A673 (cell line): ENCODE results near the gene EFCAB11. TPM values are rescaled to one million over a fixed set of nuclear protein-coding genes. Genes with fewer than 3 reads are reported as not detected.

Experiments
- BruUV-seq: library from RNA; stranded (reverse); fragments of 400-500 nt; replicated peaks from 2 replicates; lab custom pipeline; 2021; lab: Mats Ljungman, UMichigan
- CTCF ChIA-PET: fragments of 300-600 bp; sonication (Branson Sonifier 250); formaldehyde crosslinking; loops from one replicate; lab custom pipeline; 2022; ENCODE audit warnings: antibody characterized with exemption; lab: Charles Lee
- POLR2A ChIA-PET: fragments of 300-600 bp; sonication (Branson Sonifier 250); formaldehyde crosslinking; loops from one replicate; lab custom pipeline; 2022; ENCODE audit warnings: antibody characterized with exemption; ENCODE audit not compliant: low non-redundant PET; lab: Charles Lee
- DNase-seq: peaks from one replicate; pipeline ENCODE4 v3.0.0-alpha.2; 2015; ENCODE audit warnings: low spot score
- H3K27ac ChIP-seq: fragments of 200-600 bp; sonication (generic); 2 replicates; pipeline ENCODE4 v1.5.1; 2016; ENCODE audit warnings: mixed run types, low read depth, mild to moderate bottlenecking, mixed read lengths, antibody characterized with exemption, low read length; ENCODE audit not compliant: poor library complexity, severe bottlenecking
- H3K27me3 ChIP-seq: fragments of 200-600 bp; sonication (generic); replicated peaks from 2 replicates; pipeline ENCODE4 v1.6.1; 2017; ENCODE audit warnings: mixed run types, low read depth, mild to moderate bottlenecking, mixed read lengths, antibody characterized with exemption, low read length; ENCODE audit not compliant: insufficient read depth, poor library complexity
- H3K36me3 ChIP-seq: fragments of 200-600 bp; sonication (generic); 2 replicates; pipeline ENCODE4 v1.6.1; 2016; ENCODE audit warnings: mixed run types, mild to moderate bottlenecking, mixed read lengths, antibody characterized with exemption, low read length; ENCODE audit not compliant: insufficient read depth, poor library complexity, severe bottlenecking
- H3K4me1 ChIP-seq: fragments of 200-600 bp; sonication (generic); 2 replicates; pipeline ENCODE4 v1.6.1; 2017; ENCODE audit warnings: mixed run types, mild to moderate bottlenecking, mixed read lengths, antibody characterized with exemption, low read length; ENCODE audit not compliant: insufficient read depth, poor library complexity, severe bottlenecking
- H3K4me3 ChIP-seq: fragments of 200-600 bp; sonication (generic); 2 replicates; pipeline ENCODE4 v1.5.1; 2016; ENCODE audit warnings: low read depth, mixed run types, mild to moderate bottlenecking, mixed read lengths, low read length; ENCODE audit not compliant: poor library complexity, severe bottlenecking
- H3K9me3 ChIP-seq: fragments of 200-600 bp; sonication (generic); 2 replicates; pipeline ENCODE4 v1.6.1; 2016; ENCODE audit warnings: mixed run types, low read depth, mild to moderate bottlenecking, mixed read lengths, antibody characterized with exemption, low read length; ENCODE audit not compliant: poor library complexity, severe bottlenecking
- CTCF ChIP-seq: fragments of 300-800, 200-600 bp; sonication (generic); conservative IDR thresholded peaks from 2 replicates; pipeline ENCODE4 v1.5.1; 2017; ENCODE audit warnings: low read depth, mild to moderate bottlenecking, antibody characterized with exemption, low read length, moderate library complexity, mixed read lengths
- EZH2 ChIP-seq: fragments of 200-600 bp; sonication (generic); IDR thresholded peaks from 2 replicates; pipeline ENCODE4 v1.6.1; 2017; ENCODE audit warnings: borderline replicate concordance, low read depth, mild to moderate bottlenecking, mixed read lengths, antibody characterized with exemption, low read length; ENCODE audit not compliant: poor library complexity, severe bottlenecking
- intact Hi-C: fragments of 100-400 bp; cut with micrococcal nuclease; formaldehyde crosslinking; loops from one replicate; pipeline ENCODE4 v1.10.0; 2022; ENCODE audit not compliant: unreplicated experiment
- total RNA-seq: library from RNA; stranded (reverse); gene quantifications from 2 replicates; pipeline ENCODE4 v1.2.3, GENCODE V29; 2021

Gene EFCAB11
- total RNA-seq, 1 experiment from 2014 or later, result 8.4 TPM

GRCh38 chr14:89990218-89990617 lies 35.7 kb upstream of the EFCAB11 start:
- H3K27me3 ChIP-seq, result no peaks in the 10 kb centered on the region
- H3K9me3 ChIP-seq, result no peaks in the 10 kb centered on the region
- no TSS peak for BruUV-seq
- no peak overlapping the region for H3K4me3 ChIP-seq
- no peak overlapping the region for H3K27ac ChIP-seq
- intact Hi-C loops, result no loop called here
- no peak for TF ChIP-seq CTCF
- no peak for TF ChIP-seq EZH2
- DNase-seq, result no peak
- CTCF ChIA-PET, result no interaction called here
- H3K36me3 ChIP-seq, result peaks cover 42% of the 10 kb centered on the region
- H3K4me1 ChIP-seq, result no peaks in the 10 kb centered on the region
- POLR2A ChIA-PET, result no interaction called here

- H3K27ac ChIP-seq, result no peak overlapping the region
- ChIA-PET POLR2A (interaction anchor here (0.7 kb wide), 1 partner anchor 422 kb away, joined by 4 read pairs; no protein-coding TSS in a partner anchor), CTCF (no interaction called here)
- H3K27me3 ChIP-seq, result no peaks in the 10 kb centered on the region
- peaks cover 39% of the 10 kb centered on the region for H3K36me3 ChIP-seq
- intact Hi-C loops, result no loop called here
- DNase-seq, result no peak
- no TSS peak for BruUV-seq
- no peaks in the 10 kb centered on the region for H3K4me1 ChIP-seq
- H3K9me3 ChIP-seq, result no peaks in the 10 kb centered on the region
- TF ChIP-seq EZH2, result no peak
- no peak for TF ChIP-seq CTCF
- H3K4me3 ChIP-seq, result no peak overlapping the region
Observed at GRCh38 chr14:89988787-89989186, 34.3 kb upstream of the EFCAB11 start.

- H3K4me3 ChIP-seq, result no peak overlapping the region
- no peak overlapping the region for H3K27ac ChIP-seq
- POLR2A ChIA-PET, result no interaction called here
- CTCF ChIA-PET, result no interaction called here
- no peak for DNase-seq
- no peaks in the 10 kb centered on the region for H3K9me3 ChIP-seq
- no TSS peak for BruUV-seq
- H3K27me3 ChIP-seq, result no peaks in the 10 kb centered on the region
- intact Hi-C loops, result no loop called here
- H3K36me3 ChIP-seq, result peaks cover 26% of the 10 kb centered on the region
- no peaks in the 10 kb centered on the region for H3K4me1 ChIP-seq
- TF ChIP-seq EZH2, result no peak
- TF ChIP-seq CTCF, result no peak
Observed at GRCh38 chr14:89987161-89987475, 32.6 kb upstream of the EFCAB11 start.
